Measurements from ENCODE around the gene TXN2.
"Not testable (repeated sequence)": the region's sequence is repeated elsewhere in the genome, so short reads cannot be mapped to it uniquely, and the experiment has no call there.

Gene TXN2, protein sequence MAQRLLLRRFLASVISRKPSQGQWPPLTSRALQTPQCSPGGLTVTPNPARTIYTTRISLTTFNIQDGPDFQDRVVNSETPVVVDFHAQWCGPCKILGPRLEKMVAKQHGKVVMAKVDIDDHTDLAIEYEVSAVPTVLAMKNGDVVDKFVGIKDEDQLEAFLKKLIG

GRCh38 chr22:36481393-36482168 lies at the start of gene TXN2:
TSS of gene TXN2 (minus strand) at chr22:36481640. CDS start at chr22:36480837, 803 bp downstream.
- DNase-seq, result peak; percentile 98

- peak; percentile 100 for DNase-seq
Measured at GRCh38 chr22:36528795-36529751, 47.6 kb upstream of the TXN2 start, which contains the start of gene EIF3D. TSS of gene EIF3D (minus strand) at chr22:36529166. CDS start at chr22:36526121, 3,045 bp downstream.

- no peak for DNase-seq
Measured at GRCh38 chr22:36528341-36528740, 46.9 kb upstream of the TXN2 start.

GRCh38 chr22:36522662-36523061 lies 41.2 kb upstream of the TXN2 start:
- DNase-seq, result no peak

DNA sequence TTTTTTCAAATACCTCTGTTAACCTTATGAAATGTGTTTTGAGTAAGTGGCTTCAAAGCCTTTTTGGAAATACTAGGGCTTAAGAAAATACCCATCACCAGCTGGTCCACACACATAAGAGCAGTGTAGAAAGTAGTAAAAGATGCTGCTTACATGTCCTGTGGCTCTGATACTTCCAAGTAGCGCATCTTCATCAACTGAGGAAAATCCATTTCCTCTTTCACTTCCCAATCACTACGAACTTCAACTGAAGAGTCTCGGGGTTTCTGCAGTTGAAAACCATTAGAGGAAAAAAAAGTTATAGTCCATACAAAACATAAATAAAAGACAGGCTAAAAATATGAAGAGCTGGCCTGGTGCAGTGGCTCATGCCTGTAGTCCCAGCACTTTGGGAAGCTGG lies 39.0 kb upstream of the TXN2 start:
- no peak for DNase-seq

DNA sequence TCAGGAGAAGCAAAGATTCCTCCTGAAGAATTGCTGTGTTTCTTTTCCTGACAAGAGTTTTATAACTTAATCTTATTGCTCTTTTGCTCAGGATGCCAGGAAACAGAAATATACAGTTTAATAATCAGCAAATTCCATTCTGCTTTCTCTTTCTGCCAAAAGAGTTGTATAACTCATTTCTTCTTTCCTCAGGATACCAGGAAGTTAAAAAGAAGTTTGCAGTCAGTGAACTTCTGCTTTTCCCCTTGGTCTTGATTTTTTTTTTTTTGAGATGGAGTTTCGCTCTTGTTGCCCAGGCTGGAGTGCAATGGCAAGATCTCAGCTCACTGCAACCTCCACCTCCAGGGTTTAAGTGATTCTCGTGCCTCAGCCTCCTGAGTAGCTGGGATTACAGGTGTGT lies 38.5 kb upstream of the TXN2 start:
- DNase-seq, result not testable (repeated sequence)

GRCh38 chr22:36514766-36515165 lies 33.3 kb upstream of the TXN2 start:
- no peak for DNase-seq

GRCh38 chr22:36512991-36513390 lies 31.6 kb upstream of the TXN2 start:
- no peak for DNase-seq

DNA sequence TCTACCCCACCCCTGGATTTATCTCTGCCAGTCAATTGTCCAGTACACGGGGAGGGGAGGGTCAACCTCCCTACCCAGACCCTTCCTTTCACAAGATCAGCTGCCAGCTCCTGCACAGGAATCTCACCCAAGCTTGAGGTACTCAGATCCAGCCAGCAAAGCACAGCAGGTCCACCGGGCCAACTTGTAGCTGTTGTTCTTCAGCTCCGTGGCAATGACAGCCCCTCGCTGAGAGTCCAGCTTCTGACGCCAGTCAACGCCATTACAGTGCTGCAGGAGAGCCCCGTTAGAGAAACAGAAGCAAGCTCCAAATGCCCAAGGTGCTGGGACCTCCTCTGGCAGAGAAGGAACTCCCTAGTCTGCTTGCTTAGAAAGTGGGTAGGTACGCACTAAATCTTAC lies 30.9 kb upstream of the TXN2 start:
- no peak for DNase-seq

DNA sequence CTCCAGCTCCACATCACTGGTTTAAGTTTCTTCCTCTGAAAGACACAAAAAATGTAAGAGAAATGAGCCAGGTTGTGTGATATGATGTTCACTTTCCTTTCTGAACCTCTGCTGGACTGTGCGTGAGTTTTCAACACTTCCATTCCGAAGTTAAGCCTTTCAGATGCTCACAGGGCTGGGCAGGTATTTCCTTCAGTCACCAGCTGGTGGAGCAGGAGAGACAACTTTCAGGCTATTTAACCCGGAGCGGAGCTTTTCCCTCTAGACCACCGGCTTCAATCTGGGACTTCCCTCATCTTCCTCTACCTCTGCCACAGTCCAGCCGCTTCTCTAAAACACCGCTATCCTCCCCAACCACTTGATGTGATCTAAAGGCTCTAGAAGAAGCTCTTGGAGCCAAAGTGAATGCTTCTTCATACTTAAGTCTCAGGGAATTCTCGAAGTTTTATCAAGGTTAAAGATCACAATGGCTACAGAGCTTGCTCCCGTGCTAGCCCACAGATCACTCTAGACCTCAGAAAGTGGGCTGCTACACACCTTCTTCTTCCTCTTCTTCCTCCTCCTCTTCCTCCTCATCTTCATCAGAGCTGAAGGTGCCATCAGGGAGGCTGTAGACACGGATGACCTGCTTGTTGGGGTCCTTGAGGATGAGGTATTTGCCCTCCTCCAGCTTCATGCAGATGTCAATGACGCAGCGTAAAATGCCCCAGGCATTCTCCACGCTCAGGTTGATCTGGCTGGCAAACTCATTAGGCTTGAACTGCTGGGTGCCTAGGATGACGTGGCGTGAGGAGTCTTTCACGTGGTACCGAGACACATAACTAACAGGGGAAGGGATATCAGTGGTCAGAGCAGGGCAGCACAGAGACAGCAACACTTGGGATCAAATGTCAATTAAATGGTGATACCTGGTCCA lies 29.8 kb upstream of the TXN2 start:
- DNase-seq, result peak; percentile 58

DNA sequence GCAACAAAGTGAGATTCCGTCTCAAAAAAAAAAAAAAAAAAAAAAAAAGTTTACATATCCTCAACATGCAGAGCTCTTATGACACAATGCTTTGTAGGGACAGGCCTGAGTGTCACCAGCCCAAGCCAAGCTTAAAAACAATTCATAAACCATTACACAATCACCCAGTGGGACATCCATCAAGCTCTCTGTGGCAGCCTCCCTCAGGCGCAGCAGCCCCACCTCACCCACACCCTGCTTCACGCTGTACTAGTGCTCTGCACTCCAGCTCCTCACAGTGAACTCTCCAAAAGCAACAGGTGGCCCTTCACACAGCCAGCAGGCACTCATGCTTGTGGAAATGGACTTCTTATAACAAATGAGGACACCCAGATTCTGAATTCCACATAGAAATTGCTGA lies 28.9 kb upstream of the TXN2 start:
- DNase-seq, result no peak

DNA sequence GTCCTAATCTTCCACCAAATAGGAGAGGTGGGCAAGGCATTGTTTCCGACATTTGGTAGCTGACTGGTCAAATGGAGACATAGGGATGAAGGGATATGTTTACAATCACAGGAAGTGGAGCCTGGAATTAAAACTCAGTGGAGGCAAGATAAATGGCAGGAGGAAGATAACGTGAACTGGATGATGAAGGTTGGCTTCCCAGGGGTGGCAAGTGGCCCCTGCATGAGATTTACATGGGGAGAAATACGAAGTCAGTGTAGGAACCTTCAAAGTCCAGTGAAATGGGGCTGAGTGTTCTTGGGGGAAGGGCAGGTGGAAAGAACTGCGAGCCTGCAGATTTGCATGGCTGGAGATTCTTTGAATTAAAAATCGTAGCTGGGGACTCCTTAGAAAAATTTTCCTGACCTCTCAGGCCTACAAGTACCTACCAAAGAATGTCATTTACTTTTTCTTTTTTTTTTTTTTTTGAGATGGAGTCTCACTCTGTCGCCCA lies 26.1 kb upstream of the TXN2 start:
- DNase-seq, result no peak

DNA sequence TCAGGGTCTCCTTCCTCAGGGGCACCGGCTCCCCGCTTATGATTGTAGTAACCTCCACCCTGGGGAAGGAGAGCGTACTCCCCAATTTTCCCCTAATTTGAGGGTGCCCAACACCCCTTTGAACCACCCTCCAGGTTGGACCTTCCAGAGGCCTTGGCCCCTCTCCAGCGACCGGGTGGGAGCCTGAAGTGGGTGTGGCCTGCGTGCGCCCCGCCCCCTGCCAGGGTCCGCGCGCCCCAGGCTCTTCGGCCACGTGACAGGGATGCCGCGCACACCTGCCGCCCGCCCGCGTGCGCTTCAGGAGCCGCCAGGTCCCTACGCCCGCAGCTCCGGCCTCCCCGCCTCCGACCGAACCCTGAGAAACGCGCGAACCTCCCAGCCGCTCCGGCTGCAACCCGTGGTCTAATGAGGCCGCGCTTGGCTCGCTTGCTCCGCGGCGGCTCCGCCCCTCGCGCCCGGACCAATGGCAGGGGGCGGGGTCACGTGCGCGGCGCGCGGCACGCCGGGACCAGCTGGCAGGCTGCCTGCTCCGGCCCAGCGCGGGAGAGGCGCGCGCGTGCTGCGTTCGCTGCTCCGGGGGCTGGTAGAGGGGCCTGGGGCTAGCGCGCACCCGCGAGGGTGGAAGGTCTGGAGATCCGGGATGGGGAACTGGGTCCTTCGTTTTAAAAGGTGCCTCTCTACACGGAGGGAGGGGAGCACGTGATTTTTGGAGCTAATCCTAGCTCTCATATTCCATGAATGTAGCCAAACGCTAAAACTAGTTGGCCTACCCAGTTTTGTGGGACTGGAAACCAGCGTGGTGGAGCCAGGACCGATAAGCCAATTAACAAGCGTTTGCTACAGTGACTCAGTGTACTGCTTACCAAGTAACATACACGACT lies 25.4 kb upstream of the TXN2 start, which contains the start of gene FOXRED2:
Gene FOXRED2, minus strand, starts transcription at position 404 of the 881 bp plus-strand sequence. CDS start 618 bp downstream, outside the sequence.
- DNase-seq, result peak; percentile 84

GRCh38 chr22:36505998-36506635 lies 24.7 kb upstream of the TXN2 start:
- no peak for DNase-seq

- DNase-seq, result no peak
Measured at GRCh38 chr22:36497910-36498665, 16.6 kb upstream of the TXN2 start.

DNA sequence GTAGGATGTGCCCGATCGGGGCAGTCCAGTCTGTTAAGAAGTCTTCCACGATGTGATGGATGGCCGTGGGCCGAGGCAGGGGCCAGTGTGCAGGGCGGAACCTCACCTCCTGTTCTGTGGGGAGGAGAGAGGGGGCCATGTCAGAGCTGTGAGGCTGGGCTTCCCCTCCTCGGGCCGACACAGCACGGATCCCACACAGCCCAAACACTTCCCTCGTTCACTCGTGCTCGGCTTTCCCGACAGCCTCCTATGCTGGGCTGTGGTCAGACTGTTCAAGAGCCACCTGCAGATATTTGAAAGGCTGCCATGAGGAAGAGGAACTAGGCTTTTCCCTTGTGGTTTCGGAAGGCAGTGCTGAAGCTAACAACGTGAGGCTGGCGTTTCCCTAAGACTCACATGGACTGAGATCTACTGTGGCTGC lies 12.3 kb upstream of the TXN2 start:
- no peak for DNase-seq

- no peak for DNase-seq
Measured at GRCh38 chr22:36492109-36492508, 10.7 kb upstream of the TXN2 start.

DNA sequence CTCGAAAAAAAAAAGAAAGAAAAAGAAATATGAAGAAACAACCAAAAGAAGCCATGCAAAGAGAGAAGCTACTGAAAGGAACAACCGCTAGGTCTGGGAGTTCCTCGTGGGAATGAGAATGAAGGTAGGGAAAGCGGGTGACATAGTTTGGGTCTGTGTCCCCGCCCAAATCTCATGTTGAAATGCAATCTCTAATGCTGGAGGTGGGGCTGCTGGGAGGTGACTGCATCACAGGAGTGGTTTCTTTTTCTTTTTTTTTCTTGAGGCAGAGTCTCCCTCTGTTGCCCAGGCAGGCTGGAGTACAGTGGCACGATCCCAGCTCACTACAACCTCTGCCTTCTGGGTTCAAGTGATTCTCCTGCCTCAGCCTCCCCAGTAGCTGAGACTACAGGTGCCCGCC lies 9.7 kb upstream of the TXN2 start:
- DNase-seq, result no peak

GRCh38 chr22:36486619-36487384 lies 5.4 kb upstream of the TXN2 start:
- DNase-seq, result peak; percentile 63
